ENCODE data around the gene TMEM138.

The TMEM138 gene

DNA sequence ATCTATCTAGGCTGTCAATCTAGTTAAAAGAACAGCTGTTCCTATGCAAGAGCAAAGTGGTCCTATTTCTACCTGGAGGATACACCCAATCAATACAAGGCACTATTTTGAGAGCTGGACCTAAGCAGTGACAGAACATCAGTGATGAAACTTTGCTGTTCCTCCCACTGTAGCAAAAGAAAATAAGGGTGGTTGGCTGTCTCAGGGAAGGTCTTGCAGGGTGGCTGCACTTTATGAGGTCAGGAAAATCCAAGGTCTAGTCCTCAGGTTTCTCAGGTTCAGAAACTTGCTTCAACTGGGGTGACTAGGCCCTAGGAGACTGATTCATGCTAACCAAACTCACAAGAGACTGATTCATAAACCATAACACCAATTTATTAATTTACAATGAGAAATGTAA, 56.0 kb downstream of the TMEM138 start:
- H3K36me3 Mint-ChIP-seq (ENCODE audit: low read depth) = peaks cover 83% of the 10 kb centered on the region
- peak overlapping the region; percentile 14 for H3K27ac Mint-ChIP-seq
- no peaks in the 10 kb centered on the region for H3K27me3 Mint-ChIP-seq (ENCODE audit: low read depth)
- no peak overlapping the region for H3K4me3 Mint-ChIP-seq
- peaks cover 26% of the 10 kb centered on the region for H3K4me1 Mint-ChIP-seq (ENCODE audit: low read depth)
- H3K9me3 Mint-ChIP-seq = no peaks in the 10 kb centered on the region
- DNase-seq (ENCODE audit: low spot score) = no peak

Data from T-helper 2 cell treated with Interferon-gamma antibody and Interleukin-4, amounts not matched to agents 5 μg/mL and 100 μg/mL, for 36 hours (primary cell).